Measurements from ENCODE around the gene ACKR2. TPM values are rescaled to one million over a fixed set of nuclear protein-coding genes. Genes with fewer than 3 reads are reported as not detected.
A peak's percentile ranks its signal among the peaks of the same experiment; 100 is the strongest.

ACKR2 gene
- total RNA-seq (2022), result 0.42 and 0.61 TPM in 2 replicates
- percentile 24 among the genes with signal in this experiment for Bru-seq, nascent RNA
- BruChase-seq, experiment 1, labeled RNA remaining after a 6-hour chase, result percentile 46 among the genes with signal in this experiment
- percentile 34 among the genes with signal in this experiment for BruChase-seq, experiment 2, labeled RNA remaining after a 2-hour chase
- long read RNA-seq, partial matches to known transcripts, result 0 of 1 reads
- long read RNA-seq, other reads (novel, unspliced or antisense), result 1 of 1 reads

- H3K27ac Mint-ChIP-seq (ENCODE audit: low read depth, unreplicated experiment), result no peak within 1 kb of the TSS
- BruUV-seq (replicated peaks), result no TSS peak
- no peak within 1 kb of the TSS for H3K4me3 Mint-ChIP-seq (ENCODE audit: unreplicated experiment)
- H3K9me3 Mint-ChIP-seq (ENCODE audit: unreplicated experiment), result no peaks in the 10 kb centered on the region
- DNase-seq (ENCODE audit: unreplicated experiment), result no peak
- no peaks in the 10 kb centered on the region for H3K27me3 Mint-ChIP-seq (ENCODE audit: insufficient read depth, unreplicated experiment)
- POLR2A ChIA-PET, result interaction anchor here (0.8 to 7.3 kb wide), 3 partner anchors 12 to 219 kb away, joined by 3 to 104 read pairs (median 5); partner anchors contain the start of gene SS18L2
- no peak for TF ChIP-seq CTCF (IDR thresholded peaks at IDR 0.05; ENCODE audit: unreplicated experiment)
- intact Hi-C loops (cut with micrococcal nuclease), result no loop called here
- no peaks in the 10 kb centered on the region for H3K4me1 Mint-ChIP-seq (ENCODE audit: insufficient read depth, unreplicated experiment)
- H3K36me3 Mint-ChIP-seq (ENCODE audit: insufficient read depth, unreplicated experiment), result peaks cover 4% of the 10 kb centered on the region
- CTCF ChIA-PET, result interaction anchor here (0.6 to 2.1 kb wide), 4 partner anchors 9 to 72 kb away, joined by 3 to 5 read pairs (median 4); no protein-coding TSS in a partner anchor
These were observed at the start of gene ACKR2 for GRCh38 chr3:42809202-42809601. Gene ACKR2, plus strand, starts transcription at chr3:42809445. Its CDS starts 55,058 bp downstream, at chr3:42864503.

- BruUV-seq (replicated peaks), result no TSS peak
- Mint-ChIP-seq H3K36me3 (ENCODE audit: insufficient read depth, unreplicated experiment) (peaks cover 5% of the 10 kb centered on the region), H3K27ac (ENCODE audit: low read depth, unreplicated experiment) (peak overlapping the region; percentile 87), H3K4me1 (ENCODE audit: insufficient read depth, unreplicated experiment) (peaks cover 13% of the 10 kb centered on the region), H3K27me3 (ENCODE audit: insufficient read depth, unreplicated experiment) (no peaks in the 10 kb centered on the region), H3K4me3 (ENCODE audit: unreplicated experiment) (no peak overlapping the region), H3K9me3 (ENCODE audit: unreplicated experiment) (no peaks in the 10 kb centered on the region)
- ChIA-PET POLR2A (interaction anchor here (0.7 kb wide), 1 partner anchor 161 kb away, joined by 3 read pairs; no protein-coding TSS in a partner anchor), CTCF (interaction anchor here (0.6 to 3.0 kb wide), 6 partner anchors 12 to 160 kb away, joined by 3 to 11 read pairs (median 4); no protein-coding TSS in a partner anchor)
- no peak for TF ChIP-seq CTCF (IDR thresholded peaks at IDR 0.05; ENCODE audit: unreplicated experiment)
- intact Hi-C loops (cut with micrococcal nuclease), result no loop called here
- no peak for DNase-seq (ENCODE audit: unreplicated experiment)
These were observed 47.1 kb upstream of the ACKR2 start for GRCh38 chr3:42762046-42762724.

GRCh38 chr3:42763021-42763420, 46.2 kb upstream of the ACKR2 start:
- TF ChIP-seq CTCF (IDR thresholded peaks at IDR 0.05; ENCODE audit: unreplicated experiment), result no peak
- ChIA-PET CTCF (interaction anchor here (0.6 to 3.0 kb wide), 6 partner anchors 13 to 1174 kb away, joined by 3 to 11 read pairs (median 4); no protein-coding TSS in a partner anchor), POLR2A (no interaction called here)
- DNase-seq (ENCODE audit: unreplicated experiment), result no peak
- Mint-ChIP-seq H3K36me3 (ENCODE audit: insufficient read depth, unreplicated experiment) (peaks cover 5% of the 10 kb centered on the region), H3K27me3 (ENCODE audit: insufficient read depth, unreplicated experiment) (no peaks in the 10 kb centered on the region), H3K9me3 (ENCODE audit: unreplicated experiment) (no peaks in the 10 kb centered on the region), H3K4me1 (ENCODE audit: insufficient read depth, unreplicated experiment) (peaks cover 13% of the 10 kb centered on the region), H3K27ac (ENCODE audit: low read depth, unreplicated experiment) (no peak overlapping the region), H3K4me3 (ENCODE audit: unreplicated experiment) (no peak overlapping the region)
- intact Hi-C loops (cut with micrococcal nuclease), result no loop called here
- BruUV-seq (replicated peaks), result no TSS peak

GRCh38 chr3:42764115-42764514, 45.1 kb upstream of the ACKR2 start:
- Mint-ChIP-seq H3K4me3 (ENCODE audit: unreplicated experiment) (no peak overlapping the region), H3K4me1 (ENCODE audit: insufficient read depth, unreplicated experiment) (peaks cover 13% of the 10 kb centered on the region), H3K27ac (ENCODE audit: low read depth, unreplicated experiment) (no peak overlapping the region), H3K27me3 (ENCODE audit: insufficient read depth, unreplicated experiment) (no peaks in the 10 kb centered on the region), H3K36me3 (ENCODE audit: insufficient read depth, unreplicated experiment) (no peaks in the 10 kb centered on the region), H3K9me3 (ENCODE audit: unreplicated experiment) (no peaks in the 10 kb centered on the region)
- intact Hi-C loops (cut with micrococcal nuclease), result no loop called here
- CTCF ChIA-PET, result interaction anchor here (0.7 kb wide), 1 partner anchor 106 kb away, joined by 3 read pairs; no protein-coding TSS in a partner anchor
- no peak for TF ChIP-seq CTCF (IDR thresholded peaks at IDR 0.05; ENCODE audit: unreplicated experiment)
- POLR2A ChIA-PET, result no interaction called here
- DNase-seq (ENCODE audit: unreplicated experiment), result no peak
- BruUV-seq (replicated peaks), result no TSS peak

All from MCF 10A (cell line).